Astrocyte (in vitro differentiated cells and primary cell): ENCODE measurements around the gene NT5C1A.

Experiments used
- EZH2 ChIP-seq: IDR thresholded peaks from 2 replicates; pipeline ENCODE4 v1.6.1; 2012; ENCODE audit warnings: mild to moderate bottlenecking, low read length, inconsistent platforms; ENCODE audit not compliant: insufficient read depth
- TF ChIP-seq, protein P1 (sequence below): IDR thresholded peaks from 2 replicates; pipeline ENCODE4 v1.5.1; 2011; ENCODE audit warnings: low read depth, mild to moderate bottlenecking, inconsistent platforms, low read length, moderate library complexity; ENCODE audit not compliant: insufficient read depth

- TF ChIP-seq, protein P1, sequence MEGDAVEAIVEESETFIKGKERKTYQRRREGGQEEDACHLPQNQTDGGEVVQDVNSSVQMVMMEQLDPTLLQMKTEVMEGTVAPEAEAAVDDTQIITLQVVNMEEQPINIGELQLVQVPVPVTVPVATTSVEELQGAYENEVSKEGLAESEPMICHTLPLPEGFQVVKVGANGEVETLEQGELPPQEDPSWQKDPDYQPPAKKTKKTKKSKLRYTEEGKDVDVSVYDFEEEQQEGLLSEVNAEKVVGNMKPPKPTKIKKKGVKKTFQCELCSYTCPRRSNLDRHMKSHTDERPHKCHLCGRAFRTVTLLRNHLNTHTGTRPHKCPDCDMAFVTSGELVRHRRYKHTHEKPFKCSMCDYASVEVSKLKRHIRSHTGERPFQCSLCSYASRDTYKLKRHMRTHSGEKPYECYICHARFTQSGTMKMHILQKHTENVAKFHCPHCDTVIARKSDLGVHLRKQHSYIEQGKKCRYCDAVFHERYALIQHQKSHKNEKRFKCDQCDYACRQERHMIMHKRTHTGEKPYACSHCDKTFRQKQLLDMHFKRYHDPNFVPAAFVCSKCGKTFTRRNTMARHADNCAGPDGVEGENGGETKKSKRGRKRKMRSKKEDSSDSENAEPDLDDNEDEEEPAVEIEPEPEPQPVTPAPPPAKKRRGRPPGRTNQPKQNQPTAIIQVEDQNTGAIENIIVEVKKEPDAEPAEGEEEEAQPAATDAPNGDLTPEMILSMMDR, result no peak
- no peak for TF ChIP-seq EZH2
Measured at GRCh38 chr1:39685071-39685470, 13.2 kb upstream of the NT5C1A start.
